ENCODE data around the gene APOD.
A peak's percentile ranks its signal among the peaks of the same experiment; 100 is the strongest.
"Not testable (repeated sequence)": the region's sequence is repeated elsewhere in the genome, so short reads cannot be mapped to it uniquely, and the experiment has no call there.

The APOD gene

DNA sequence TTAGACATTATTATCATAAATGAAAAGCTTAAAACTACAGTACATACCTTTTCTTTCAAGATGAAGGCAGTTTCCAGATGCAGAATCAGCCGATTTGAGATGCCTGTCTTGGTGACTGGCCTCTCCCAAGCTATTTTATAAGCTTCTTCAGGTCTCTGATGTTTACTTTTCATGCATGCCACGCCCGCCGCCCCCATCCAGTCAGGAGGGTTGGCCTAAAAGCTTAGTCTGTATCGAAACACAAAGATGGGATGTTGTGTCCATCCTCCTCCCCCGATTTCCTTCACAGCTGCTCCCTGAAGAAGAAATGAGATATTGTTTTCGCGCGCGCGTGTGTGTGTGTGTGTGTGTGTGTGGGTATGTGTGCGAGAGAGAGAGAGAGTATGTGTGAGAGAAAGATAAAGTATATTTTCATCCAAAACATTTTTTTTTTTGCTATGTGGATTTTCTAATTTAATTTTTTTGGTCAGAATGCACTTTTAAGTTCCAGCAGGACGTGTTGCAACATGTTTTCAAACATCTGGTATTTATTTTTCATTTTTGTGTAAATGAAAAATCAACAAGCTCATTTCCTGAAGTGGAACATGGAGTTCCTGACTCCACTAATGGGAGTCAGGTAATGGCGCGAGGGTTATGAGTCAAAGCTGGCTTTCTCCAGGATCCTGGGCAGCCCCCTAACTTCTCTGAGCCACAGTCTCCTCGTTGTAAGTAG lies at the start of gene APOD:
APOD (minus strand) TSS at position 110 of the 712 bp plus-strand sequence. CDS start 4,479 bp downstream, outside the sequence.
- no peak for DNase-seq

DNA sequence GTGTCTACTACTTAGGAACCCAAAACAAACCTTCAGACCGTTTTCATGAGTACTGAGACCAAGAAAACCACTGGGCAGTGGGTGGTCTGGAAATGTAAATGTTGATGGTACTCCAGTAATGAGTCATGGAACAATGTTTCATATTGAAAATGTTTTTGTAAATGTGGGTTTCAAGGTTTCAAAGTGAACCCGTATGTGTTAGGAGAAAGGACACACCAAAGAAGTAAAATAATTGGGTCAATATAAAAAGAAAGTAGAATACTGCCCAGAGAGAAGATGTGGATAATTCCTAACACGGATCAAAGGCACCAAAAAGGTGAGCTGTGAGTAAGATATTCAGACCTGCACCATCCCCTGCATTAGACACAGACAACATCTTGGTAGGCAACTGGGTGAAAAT lies 49.6 kb upstream of the APOD start:
- peak; percentile 70 for DNase-seq

DNA sequence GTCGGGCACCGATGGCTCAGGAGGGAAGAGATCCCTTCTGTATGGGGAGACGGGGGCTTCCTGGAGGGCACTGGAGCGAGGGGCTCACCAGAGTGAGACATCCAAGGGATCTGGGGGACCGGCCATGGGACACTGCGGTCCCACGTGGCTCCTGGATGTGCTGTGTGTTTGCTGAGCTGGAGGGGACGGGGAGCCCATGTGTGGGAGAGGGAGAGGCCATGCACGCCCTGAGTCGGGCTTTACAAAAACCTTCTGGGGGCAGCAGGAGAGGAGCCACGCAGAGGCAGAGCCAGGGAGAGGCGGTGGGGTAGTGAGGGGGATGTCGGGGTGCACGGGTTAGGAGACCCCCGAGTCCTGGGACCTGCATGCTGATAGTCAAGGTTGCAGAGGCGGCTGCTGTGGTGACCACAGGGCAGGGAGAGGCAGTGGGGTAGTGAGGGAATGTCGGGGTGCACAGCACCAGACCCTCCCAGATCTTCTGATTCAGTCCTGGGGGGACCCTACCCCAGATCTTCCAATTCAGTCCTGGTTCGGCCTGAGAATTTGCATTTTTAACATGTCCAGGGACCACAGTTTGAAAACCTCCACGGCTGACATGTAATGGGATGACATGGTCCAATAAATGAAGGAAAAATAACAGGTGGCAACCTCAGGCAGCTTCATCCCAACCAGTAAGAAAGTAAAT lies 48.9 kb upstream of the APOD start:
- DNase-seq, result not testable (repeated sequence)

DNA sequence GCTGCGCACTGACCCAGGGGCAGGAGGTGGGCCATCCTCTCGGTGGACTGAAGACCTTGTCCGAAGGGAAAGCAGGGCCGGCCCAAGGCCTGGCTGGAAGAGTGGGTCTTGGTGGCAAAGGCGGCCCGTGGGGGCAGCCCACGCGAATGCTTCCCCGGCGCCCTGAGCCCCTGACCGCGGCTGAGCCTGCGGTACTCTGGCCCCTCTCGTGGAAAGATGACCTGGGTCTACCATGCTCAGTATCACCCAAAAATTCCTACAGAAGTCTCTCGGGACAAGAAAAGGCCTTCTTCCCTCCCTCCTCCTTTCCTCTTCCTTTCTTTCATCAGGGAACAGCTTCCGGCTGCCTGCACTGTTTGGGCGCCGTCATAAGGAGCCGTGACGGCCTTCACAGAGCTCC lies 48.3 kb upstream of the APOD start:
- not testable (repeated sequence) for DNase-seq

DNA sequence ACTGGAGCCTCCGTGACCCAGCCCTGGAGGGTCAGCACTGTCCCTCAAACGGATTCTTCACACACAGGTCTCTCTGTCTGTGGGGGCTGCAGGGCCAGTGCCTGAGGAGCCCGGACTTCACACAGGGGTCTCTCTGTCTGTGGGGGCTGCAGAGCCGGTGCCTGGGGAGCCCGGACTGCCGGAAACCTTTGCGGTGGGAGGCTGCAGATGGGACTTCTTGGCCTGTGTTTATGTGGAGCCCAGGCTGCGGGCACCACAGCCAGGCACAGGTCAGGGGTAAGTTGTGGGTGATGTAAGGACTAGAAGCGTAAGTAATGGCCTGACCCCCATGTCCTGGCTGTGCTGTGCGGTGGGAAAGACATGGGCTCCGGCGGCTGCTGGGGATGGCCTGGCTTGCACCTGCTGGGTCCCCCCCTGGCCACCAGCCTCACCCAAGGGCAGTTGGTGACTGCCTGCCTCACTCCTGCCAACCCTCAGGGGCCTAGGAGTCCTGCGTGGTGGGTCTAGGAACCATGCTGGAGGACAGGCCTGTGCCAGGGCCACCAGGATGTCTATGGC lies 47.3 kb upstream of the APOD start:
- DNase-seq, result not testable (repeated sequence)

DNA sequence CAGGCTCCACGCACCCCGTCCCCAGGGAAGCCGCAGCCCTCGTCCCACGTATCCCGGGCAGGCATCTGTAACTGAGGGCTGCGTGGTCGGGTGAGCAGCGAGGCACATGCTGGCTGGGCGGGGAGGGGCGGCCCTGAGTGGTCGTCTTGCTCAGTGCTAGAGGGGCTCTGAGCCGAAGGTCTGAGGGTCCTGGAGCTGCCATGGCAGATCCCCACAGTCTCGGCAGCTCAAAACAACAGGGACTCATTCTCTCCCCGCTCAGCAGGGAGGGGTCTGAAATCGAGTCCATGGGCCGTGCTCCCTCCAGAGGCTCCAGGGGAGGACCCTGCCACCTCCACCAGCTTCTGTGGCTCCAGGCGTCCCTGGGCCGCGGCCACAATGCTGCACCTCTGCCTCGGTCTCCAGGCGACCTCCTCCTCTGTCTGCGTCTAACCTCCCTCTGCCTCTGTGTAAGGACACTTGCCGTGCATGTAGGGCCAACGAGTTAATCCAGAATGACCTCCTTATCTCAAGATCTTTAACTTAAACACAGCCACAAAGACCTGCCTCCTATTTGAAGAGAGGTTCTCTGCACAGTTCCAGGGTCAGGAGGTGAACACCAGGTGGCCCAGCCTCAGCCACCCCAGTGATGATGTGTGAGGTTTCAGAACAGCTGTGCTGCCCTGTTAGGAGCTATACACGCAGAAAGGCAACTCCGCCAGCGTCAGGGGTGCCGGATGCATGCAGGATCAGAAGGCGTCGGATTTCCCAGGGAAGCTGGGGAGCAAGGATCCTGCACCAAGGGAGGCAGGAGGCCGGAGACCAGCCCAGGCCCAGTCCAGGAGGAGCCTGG lies 46.6 kb upstream of the APOD start:
- not testable (repeated sequence) for DNase-seq

DNA sequence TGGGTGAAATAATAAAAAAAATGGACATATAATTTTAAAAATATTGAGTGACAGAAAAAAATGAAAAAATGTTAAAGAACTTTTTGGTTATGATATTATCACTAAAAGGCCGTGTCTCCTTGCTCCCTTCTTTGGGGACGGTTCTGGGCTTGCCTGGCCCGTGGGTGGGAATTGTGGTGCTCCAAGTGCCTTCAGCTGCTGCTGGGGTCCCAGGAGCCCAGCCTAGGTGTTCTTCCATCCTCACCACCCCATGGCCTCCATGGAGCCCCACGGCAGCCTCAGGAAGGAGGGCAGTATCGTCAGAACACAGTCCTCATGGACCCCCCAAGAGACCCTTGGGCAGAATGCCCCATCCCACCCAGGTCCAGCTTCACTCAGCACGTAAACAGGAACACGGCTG lies 45.9 kb upstream of the APOD start:
- DNase-seq, result not testable (repeated sequence)

DNA sequence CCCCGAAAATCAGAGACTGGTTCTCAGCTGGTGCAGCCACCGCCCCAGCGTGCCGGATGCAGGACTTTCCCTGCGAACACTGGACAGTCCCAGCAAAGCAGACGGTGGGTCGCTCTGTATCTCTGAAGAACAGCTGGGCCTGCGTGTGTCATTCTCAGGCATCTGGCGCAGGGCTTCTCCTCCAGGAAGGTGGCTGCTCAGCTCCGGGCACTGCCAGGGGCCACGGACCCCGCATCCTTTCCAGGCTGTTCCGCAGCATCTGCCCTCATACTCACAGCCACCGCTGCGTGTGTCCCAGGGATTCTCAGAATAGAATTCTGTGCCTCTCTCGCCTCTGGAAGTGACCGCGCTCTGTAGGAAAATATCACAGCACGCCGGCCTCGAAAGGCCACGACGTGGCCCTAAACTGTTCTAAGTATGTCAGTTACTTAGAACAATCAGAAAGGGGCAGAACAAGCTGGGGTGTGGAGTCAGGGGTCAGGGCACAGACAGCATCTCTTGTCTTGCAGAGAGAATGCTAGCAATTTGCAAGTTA lies 44.7 kb upstream of the APOD start:
- not testable (repeated sequence) for DNase-seq

DNA sequence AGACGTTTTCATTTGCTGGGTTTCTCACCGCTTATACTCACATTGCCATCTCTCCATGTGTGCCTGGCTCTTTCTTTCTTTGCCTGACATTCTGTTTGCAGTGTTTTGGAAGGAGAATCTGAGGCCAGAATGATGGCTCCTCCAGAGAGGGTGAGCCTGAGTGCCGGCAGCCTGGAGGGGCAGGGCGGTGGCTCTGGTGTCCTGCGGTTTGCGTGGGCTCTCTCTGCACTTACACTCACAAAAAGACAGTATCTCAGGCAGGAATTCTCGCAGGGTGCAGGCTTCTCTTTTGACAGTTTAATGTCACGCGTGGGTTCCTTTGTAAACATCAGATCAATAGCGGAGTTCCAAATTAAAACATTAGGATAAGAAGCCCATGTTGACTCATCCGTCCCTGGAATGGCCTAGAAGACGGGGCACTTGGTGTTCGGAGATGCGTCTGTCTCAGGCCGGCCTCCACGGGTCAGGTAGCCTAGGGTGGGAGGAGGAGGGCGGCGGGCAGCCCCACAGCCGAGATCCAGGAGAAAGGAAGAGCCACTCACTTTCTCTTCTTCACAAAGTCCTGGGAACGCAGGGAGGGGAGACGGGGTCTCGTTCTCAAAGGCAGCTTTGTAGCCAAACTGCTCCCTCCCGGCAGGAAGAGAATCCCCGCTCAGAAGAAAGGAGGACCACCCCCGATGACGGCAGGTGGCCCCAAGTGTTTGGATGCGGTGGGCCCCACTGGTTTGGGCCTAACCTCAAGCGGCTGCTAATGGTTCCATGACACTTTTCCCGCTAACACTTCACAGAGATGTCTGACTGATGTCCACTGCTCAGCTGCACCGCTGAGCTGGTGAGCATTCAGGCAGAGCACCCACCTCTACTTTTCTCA lies 44.0 kb upstream of the APOD start:
- not testable (repeated sequence) for DNase-seq

DNA sequence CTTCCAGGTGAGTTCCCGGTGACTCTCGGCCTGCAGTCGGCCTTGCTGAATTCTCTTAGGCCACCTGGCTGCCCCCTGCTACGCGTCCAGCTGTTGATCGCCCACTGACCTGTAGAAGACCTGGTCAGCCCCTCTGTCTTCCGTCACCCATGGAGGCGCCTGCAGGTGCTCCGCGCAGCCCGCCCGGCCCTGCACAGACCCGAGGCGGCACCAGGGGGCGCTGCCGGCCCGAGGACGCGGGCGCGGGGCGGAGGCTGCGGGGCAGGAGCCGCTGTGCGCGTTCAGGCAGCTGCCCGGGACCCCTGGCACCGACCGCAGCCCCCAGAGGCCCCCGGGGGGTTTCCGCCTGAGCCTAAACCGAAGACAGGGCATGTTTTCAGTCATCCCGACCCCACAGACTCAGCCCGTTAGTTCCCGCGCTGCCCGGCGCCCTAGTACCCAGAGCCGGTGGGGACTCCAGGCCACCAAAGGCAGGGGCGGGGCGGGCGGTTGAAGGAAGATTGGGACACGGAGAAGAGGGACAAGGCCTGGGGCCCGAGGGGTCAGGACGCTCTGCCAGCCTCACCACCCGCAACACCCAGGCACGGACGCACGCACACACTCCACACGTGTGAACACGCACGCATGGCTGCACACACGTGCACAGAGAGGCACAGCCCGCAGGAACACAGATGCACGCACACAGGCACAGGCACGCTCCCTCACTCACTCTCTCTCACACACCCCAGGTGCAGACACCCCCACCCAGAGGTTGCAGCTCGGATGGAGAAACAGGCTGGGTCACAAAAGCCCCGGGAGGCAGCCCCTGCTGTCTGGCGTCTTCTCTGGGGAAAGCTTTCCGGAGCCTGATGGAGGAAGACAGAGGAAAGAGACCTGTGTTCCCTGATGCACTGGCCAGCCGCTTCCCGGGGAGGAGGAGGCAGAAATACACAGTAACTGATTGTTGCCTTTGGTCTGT lies 41.1 kb upstream of the APOD start:
- DNase-seq, result not testable (repeated sequence)

DNA sequence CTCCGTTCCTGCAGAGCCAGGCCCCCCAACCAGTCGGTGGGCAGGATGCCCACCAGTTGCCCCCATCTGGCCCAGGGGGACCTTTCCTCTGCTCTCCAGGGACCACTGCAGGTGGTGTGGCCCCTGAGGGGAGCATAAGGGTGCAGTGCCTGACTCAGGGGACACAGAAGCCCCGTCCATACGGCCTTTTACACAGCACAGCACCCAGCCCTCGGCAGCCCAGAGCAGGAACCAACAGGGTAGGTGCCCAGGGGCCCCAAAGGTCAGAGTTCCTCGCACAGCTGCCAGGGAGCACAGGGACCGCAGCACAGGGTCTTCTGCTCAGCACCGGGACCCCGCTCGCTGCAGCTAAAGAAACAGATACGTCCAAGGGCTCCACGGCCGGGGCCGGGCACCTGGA lies 40.4 kb upstream of the APOD start:
- not testable (repeated sequence) for DNase-seq

DNA sequence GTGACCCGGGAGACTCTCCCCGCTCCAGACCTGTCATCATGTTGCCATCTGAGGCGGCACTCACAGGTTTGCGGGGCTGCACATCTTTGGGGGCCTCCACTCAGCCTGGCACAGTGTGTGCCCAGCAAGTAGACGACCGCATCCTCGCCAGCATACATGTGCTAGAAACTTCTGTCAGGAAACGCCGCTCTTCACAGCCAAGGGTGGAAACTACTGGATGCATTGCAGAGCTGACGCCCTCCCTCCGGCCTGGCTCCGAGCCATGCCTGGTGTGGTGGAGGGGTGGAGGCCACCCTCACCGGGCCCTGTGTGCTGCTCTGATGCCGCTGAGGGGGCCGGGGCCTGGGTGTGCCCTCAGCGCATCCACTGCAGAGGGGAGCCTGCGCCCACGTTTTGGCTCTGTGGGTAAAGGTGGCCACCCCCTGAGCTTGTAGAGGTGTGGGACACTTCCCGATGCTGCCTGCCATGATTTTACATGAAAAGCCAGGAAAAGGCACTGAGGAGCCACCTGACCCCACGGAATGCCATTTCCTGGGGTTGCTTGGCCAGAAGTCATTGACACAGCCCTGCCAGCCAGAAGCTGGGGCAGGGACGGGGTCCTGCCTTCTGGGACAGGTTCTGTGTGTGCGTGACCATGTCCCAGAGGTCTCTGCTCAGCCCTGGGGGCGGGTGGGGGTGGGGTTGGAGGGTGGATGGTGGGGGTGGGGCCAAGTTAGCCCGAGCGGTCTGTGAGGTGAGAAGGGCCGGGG lies 39.7 kb upstream of the APOD start:
- DNase-seq, result not testable (repeated sequence)

DNA sequence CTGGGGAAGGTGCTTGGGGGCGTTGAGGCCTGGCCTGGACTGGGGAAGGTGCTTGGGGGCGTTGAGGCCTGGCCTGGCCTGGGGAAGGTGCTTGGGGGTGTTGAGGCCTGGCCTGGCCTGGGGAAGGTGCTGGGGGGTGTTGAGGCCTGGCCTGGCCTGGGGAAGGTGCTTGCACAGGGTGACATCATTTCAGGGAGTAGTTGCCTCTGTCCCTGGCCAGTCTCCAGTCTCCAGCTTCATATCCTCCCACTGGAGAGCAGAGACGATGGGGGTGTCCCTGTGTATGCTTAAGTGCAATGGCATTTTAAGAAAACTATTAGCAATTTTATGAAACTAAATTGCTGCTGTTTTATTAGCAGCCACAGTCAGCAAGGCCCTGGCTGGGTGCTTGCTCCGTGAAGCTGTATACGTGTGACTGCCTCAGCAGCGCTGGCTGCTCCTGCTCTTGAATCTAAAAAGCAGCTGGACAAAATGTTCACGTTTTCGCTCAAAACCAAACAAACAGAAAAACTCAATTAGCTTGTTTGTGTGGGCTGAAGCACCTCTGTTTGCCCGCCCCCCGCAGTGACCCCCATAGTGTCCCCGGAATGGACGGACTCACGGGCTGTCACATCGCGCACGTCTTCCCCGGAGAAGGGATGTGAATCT lies 38.9 kb upstream of the APOD start:
- DNase-seq, result not testable (repeated sequence)

DNA sequence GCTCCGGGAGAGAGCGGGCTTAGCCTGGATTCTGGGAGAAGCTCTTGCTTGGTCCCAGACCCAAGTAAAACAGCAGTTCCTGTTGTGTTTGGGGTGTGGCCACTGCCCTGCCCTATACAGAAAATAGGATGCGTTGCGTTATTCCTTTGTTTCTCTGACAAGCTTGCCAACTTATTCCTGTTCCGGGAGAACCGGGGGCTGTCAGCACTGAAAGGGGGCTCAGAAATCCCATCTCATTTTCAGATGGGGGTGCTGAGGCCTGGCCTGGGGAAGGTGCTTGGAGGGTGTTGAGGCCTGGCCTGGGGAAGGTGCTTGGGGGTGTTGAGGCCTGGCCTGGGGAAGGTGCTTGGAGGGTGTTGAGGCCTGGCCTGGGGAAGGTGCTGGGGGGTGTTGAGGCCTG lies 38.3 kb upstream of the APOD start:
- not testable (repeated sequence) for DNase-seq

DNA sequence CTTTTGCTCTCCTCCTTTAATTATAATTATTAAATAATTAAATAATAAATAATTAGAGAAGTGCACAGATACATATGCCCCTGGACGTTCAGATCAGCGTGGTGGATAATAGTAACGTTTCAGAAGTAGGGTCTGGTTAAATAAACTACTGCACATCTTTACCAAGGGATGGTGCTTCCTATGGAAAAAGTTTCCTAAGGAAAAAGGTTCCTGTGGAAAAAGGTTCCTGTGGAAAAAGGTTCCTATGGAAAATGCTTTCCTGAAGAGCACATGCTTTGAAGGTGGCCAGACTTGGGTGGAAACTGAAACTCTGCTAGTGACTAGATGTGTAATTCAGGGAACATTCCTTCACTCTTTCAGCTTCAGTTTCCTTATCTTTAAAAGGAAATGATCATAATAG lies 37.4 kb upstream of the APOD start:
- DNase-seq, result not testable (repeated sequence)

DNA sequence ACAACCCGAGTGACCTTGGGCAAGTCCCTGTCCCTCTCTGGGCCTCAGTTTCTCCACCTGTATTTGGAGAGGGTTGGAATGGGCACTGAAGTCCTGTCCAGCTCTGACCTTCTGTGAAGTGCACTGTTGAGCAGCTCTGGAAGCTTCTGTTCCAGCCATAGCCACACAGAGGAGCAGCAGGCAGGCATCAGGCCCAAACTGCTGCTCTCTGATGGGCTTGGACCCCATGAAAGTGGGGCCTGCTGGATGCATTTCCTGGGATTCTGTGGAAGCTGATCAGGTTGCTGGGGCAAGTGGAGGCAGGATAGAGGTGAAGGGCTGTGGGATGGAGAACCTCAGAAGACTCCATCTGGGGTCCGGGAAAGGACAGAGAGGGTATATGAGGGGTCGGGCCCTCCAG lies 36.7 kb upstream of the APOD start:
- DNase-seq, result not testable (repeated sequence)

DNA sequence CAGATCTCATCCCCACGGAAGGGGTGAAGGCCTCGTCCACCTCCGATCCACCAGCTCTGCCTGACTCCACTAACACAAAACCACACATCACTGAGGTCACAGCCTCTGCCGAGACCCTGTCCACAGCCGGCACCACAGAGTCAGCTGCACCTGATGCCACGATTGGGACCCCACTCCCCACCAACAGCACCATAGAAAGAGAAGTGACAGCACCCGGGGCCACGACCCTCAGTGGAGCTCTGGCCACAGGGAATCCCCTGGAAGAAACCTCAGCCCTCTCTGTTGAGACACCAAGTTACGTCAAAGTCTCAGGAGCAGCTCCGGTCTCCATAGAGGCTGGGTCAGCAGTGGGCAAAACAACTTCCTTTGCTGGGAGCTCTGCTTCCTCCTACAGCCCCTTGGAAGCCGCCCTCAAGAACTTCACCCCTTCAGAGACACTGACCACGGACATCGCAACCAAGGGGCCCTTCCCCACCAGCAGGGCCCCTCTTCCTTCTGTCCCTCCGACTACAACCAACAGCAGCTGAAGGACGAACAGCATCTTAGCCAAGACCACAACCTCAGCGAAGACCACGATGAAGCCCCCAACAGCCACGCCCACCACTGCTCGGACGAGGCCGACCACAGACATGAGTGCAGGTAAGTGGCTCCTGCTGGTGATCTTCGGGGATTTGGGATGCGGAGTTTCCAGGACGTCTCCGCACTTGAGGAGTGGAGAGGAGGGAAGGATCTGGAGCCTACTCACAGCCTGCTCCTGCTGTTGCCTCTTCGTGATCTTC lies 36.0 kb upstream of the APOD start:
- DNase-seq, result not testable (repeated sequence)
